GM18858 (cell line): ENCODE measurements around the gene PHRF1.

Source experiments
- ATAC-seq: cut with Tn5 transposase; IDR thresholded peaks from one replicate; pipeline ENCODE4 v1.9.1; 2021; ENCODE audit not compliant: unreplicated experiment

Gene PHRF1, protein sequence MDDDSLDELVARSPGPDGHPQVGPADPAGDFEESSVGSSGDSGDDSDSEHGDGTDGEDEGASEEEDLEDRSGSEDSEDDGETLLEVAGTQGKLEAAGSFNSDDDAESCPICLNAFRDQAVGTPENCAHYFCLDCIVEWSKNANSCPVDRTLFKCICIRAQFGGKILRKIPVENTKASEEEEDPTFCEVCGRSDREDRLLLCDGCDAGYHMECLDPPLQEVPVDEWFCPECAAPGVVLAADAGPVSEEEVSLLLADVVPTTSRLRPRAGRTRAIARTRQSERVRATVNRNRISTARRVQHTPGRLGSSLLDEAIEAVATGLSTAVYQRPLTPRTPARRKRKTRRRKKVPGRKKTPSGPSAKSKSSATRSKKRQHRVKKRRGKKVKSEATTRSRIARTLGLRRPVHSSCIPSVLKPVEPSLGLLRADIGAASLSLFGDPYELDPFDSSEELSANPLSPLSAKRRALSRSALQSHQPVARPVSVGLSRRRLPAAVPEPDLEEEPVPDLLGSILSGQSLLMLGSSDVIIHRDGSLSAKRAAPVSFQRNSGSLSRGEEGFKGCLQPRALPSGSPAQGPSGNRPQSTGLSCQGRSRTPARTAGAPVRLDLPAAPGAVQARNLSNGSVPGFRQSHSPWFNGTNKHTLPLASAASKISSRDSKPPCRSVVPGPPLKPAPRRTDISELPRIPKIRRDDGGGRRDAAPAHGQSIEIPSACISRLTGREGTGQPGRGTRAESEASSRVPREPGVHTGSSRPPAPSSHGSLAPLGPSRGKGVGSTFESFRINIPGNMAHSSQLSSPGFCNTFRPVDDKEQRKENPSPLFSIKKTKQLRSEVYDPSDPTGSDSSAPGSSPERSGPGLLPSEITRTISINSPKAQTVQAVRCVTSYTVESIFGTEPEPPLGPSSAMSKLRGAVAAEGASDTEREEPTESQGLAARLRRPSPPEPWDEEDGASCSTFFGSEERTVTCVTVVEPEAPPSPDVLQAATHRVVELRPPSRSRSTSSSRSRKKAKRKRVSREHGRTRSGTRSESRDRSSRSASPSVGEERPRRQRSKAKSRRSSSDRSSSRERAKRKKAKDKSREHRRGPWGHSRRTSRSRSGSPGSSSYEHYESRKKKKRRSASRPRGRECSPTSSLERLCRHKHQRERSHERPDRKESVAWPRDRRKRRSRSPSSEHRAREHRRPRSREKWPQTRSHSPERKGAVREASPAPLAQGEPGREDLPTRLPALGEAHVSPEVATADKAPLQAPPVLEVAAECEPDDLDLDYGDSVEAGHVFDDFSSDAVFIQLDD (N-terminal part only)

DNA sequence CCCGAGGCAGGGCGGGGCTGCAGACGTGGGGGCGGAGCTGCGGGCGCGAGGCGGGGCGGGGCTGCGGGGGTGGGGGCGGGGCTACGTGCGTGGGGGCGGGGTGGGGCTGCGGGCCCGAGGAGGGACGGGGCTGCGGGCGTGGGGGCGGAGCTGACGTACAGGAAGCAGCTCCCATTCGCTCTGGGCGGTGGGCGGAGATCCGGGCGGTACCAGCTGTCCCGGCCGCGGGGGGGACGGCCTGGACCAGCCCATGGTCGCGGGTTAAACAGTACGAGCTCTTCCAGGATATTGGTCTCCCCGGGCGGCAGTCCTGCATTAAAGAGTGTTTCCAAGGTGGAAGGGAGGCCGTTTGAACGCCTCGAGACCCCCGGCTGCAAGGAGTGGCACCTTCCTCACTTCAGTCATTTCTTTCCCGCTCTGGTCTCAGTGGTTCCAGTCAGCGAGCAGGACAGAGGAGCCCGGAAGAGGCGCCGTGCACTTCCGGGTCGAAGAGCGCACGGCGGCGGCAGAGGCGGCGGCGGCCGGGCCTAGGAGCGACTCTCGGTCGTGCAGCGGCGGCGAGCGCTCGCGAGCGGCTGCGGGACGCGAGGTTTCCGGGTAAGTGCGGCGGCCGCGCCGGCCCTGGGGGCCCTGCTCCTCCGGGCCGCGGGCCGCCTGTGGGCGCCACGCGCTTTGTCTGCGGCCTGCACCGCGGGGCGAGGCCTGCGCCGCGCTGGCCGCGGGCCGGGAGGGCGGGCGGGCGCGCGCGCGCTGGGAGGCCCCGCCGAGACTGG, at the start of gene PHRF1:
TSS of gene PHRF1 (plus strand) at position 475 of the 773 bp plus-strand sequence. CDS start 5,043 bp downstream, outside the sequence.
- ATAC-seq: peak; percentile 77

DNA sequence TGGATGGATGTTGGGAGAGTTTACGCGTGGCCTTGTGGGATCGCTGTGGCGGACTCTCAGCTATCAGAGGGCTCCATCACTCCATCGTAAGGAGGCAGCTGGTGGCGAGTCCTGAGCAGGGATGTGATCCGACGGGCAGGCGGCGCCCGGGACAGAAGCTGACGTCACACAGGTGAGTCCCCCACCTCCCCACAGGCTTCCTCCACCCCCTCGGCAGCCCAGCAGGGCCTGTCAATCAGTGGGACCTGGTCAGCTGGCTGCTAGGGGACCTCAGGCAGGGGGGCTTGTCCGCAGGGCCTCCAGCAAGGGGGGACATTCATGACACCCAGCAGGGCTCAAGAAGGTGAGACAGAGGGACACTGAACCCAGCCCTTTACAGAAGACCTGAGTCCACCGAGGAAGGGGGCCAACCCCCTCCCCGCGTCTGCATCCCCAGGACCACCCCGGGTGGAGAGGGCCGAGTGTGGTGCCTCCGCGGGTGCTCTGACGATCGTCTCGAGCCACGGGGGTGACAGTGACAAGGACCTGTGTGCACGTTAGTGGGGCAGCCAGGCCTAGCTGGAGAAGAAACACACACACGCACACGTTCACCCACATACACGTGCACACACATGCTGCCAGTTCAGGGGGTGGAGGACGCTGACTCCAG, 48.0 kb upstream of the PHRF1 start:
- ATAC-seq: no peak

DNA sequence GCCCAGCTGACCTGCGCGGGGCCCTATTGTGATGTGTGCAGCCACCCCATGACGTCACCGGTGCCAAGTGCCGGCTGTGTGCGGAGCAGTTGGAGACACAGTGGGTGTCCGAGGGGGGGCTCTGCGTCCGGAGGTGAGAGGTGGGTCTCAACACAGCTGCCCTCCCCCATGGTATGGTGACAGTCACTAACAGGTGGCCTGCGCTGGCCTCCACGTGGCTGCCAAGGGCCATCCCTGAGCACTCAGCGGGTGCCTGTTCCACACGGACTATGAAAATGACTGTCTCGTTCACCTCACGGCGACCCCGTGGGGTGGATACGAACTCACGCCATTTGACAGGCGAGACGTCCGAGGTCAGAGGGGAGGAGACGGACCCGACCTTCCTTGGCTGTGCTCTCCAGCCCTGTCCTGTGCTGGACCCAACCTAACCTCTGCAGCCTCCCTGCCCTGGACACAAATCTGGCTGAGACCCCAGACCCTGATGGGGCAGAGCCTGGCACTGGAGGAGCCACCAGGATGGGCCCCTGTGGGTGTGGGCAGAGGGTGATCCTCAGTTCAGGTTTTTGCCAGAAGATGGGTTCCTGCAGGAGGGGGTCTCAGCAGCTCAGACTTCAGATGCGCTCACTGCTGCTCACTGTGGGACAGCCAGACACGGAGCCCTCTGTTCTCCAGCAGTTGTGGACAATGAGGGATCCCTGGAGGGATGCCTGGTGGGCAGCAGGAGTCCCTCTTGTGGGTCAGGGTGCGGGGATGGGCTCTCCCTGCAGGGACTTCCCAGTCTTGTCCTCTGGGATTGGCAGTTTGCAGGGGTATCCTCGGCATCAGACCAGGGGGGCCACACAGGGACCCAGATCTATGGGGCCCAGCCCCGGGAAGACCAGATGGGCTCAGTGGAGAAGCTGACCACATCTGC, 47.2 kb upstream of the PHRF1 start:
- no peak for ATAC-seq

DNA sequence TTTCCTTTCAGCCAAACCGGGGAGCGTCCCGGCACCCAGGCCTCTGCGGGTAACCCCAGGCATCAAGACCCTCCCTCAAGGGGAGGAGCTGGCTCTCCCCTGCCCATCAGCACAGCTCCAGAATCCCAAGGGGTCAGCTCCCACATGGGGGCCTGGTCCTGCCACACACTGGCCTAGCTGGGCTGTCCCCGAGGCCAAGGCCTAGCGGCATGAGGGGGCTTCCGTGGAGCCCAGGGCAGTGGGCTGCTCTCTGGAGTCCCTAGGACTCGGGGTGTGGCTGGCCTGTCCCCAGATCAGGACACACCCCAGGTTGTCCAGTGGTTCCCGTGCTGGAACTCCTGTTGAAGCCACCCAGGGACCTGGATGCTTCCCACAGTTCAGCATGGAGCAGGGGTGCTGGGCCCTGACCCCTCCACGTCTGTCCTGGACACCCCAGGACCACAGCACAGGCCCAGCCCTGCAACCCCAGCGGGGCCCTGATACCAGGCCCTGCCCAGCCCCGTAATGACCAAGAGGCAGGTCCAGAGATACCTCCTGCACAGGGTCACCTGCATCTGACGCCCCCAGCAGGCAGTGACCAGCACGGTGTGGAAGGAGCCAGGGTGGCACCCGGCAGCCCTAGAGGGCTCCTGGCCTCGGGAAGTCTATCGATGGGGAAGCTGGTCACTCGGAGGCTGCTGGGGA, 46.4 kb upstream of the PHRF1 start:
- no peak for ATAC-seq

DNA sequence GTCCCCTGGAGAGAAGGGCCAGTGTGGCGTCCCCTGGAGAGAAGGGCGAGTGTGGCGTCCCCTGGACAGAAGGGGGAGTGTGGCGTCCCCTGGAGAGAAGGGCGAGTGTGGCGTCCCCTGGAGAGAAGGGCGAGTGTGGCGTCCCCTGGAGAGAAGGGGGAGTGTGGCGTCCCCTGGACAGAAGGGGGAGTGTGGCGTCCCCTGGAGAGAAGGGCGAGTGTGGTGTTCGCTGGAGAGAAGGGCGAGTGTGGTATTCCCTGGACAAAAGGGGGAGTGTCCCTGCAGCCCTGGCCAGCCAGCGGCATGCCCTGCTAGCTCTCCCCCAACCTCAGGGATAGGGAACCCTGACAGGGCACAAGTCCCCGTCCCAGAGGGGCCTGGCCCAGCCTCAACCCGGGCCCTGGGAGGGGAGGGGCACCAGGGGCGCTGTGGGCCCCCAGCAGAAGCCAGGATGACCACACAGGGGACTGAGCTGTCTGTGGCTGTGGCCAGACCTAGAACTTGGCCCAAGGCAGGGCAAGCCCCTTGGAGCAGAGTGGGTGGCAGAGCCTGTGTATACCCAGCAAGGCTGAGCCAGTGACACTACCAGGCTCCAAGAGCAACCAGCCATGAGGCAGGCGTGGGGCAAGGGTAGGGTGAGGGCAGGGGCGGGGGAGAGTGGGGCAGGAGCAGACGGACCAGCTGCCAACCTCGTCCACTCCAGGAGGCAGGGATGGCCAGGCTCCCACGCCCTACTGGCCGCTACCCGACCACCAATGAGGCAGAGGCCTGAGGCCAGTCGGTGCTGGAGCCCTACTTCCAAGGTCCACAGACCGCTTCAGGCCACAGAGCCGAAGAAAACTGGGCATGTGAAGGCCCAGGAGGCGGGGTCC, 45.1 kb upstream of the PHRF1 start:
- no peak for ATAC-seq

DNA sequence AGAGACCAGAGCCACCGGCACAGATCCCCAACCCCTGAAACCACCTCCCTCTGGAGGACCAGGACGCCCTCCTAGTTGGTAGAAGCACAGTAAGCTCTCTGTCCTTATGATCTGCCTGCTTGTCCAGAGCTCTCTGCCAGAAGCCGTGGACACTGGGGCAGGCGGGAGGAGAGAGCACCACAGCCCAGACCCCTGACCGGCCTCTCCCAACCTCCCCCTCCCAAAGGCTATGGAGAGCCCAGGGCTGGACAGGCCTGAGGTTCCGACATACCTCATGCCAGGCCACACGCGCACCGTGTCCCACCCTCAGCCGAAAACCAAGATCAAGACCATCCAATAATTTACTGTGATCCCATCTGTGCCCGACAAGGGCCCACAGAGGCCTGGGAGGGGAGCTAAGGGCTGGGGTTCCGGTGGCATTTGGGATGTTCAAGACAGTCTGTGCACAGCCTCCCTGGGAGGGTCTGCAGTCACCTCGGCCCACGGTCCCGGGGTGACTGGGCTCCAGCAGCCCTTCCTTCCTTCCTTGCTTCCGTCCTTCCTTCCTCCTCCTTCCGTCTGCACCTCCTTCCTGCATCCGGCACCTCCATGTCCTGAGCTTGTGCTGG, 44.2 kb upstream of the PHRF1 start:
- ATAC-seq: no peak

DNA sequence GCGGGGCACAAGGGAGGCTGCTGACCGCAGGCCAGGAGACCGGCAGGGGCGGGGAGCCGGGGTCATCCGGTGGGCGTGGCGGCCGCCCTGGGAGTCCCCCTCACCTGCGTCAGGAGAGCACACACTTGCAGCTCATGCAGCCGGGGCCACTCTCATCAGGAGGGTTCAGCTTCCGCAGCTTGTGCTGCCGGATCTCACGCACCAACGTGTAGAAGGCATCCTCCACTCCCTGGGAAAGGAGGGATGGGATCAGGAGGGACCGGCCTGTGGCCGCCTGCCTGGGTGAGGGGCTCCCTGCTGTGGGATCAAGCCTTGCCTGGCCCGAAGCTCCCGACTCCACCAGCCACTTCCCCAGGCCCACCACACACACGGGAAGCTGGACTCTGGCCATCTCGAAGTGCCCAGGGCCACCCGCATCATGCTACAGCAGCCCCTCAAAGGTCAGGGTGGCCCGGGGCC, 43.7 kb upstream of the PHRF1 start:
- no peak for ATAC-seq

DNA sequence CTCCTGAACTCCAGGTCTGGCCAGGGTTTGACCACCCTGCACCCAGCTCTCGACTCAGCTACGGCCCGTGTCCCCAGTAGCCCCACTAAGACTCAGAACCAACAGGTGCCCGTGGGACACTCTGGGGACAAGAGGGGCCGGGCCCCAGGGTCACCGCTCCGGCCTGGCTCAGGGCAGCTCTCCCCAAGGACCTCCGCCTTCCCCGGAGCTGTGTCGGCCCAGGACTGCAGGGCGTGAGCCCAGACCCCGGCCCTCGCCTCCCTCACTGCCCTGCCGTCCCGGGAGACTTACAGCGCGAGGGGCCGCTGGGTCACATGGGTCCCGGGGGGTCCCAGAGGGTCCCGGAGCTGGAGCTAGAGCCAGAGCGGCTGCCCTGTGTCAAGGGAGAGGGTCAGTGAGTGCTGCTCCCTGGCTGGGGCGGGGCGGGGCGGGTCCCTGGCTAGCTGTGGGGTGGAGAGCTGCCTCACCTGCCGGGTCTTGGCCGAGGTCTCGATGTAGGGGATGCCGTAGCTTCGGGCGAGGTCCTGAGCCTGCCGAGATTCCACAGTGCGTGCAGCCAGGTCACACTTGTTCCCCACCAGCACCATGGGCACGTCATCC, 43.2 kb upstream of the PHRF1 start:
- no peak for ATAC-seq

DNA sequence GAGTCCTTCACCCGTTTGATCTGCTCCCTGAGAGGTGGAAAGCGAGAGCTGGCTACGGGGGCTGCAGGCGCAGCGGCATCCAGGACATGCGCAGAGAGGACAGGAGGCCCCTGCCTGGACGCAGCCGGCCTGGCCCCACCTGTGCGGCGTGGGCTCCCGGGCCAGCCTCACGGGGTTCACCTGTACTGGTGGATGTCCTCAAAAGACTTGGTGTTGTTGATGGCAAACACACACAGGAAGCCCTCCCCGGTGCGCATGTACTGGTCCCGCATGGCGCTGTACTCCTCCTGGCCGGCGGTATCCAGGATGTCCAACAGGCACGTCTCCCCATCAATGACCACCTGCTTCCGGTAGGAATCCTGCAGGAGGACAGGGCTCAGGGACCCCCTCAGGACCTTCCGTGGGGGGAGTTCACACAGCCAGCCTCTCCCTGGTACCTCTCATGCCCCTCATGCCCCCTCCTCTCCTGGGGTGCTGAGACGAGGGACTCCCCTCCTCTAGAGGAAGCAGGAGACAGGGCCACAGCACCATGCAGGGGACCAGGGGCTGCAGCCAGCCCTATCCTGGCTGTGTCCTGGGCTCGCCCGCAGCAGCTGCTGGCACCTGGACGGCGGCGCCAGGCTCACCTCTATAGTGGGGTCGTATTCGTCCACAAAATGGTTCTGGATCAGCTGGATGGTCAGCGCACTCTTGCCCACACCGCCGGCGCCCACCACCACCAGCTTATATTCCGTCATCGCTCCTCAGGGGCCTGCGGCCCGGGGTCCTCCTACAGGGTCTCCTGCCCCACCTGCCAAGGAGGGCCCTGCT, 42.5 kb upstream of the PHRF1 start:
- ATAC-seq: no peak

DNA sequence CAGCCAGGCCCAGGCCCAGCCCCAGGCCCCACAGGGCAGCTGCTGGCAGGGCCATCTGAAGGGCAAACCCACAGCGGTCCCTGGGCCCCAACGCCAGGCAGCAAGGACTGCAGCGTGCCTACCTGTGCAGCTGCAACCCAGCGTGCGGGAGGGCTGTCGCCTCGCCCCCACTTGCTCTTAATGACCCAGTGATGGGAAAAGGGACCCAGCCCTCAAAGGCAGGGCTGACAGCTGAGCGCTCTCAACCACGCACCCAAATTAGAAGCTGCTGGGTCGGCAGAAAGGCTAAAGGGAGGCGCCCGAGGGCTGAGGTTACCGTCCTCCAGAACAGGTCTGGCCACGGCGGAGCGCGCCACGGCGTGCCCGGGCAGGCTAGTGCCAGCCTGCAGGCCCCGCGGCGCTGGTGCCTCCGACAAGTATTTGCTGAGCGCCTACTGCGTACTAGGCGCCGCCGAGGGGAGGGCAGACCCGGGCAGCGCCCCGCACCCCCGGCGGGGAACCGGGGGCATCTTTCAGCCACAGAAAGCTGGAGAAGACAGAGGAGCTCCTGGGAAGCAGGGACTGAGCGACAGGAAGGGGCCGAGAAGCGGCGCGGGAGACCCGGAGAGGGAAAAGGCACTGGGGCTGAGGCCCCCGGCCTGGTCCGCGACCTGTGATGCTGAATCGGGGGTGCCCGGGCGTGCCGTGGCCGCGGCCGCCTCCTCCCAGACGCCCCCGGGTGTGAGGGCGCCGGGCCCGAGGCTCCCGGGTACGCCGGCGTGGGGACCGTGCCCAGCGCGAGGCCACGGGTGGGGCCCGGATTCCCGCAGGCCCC, 41.7 kb upstream of the PHRF1 start:
- ATAC-seq: no peak

DNA sequence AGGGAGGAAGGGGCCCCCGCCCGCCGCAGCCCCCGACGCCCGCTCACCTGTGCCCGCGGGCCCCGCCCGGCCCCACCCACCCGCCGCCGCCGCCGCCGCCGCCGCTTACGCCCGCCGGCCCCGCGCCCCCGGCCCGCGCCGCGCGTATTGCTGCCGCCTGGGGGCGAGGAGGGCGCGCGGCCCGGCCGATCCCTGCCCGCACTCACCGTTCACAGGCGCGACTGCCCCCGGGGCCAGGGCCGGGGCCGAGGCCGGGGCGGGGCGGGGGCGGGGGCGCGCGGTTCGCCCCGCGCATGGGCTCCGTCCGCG, 41.1 kb upstream of the PHRF1 start:
- ATAC-seq: no peak

DNA sequence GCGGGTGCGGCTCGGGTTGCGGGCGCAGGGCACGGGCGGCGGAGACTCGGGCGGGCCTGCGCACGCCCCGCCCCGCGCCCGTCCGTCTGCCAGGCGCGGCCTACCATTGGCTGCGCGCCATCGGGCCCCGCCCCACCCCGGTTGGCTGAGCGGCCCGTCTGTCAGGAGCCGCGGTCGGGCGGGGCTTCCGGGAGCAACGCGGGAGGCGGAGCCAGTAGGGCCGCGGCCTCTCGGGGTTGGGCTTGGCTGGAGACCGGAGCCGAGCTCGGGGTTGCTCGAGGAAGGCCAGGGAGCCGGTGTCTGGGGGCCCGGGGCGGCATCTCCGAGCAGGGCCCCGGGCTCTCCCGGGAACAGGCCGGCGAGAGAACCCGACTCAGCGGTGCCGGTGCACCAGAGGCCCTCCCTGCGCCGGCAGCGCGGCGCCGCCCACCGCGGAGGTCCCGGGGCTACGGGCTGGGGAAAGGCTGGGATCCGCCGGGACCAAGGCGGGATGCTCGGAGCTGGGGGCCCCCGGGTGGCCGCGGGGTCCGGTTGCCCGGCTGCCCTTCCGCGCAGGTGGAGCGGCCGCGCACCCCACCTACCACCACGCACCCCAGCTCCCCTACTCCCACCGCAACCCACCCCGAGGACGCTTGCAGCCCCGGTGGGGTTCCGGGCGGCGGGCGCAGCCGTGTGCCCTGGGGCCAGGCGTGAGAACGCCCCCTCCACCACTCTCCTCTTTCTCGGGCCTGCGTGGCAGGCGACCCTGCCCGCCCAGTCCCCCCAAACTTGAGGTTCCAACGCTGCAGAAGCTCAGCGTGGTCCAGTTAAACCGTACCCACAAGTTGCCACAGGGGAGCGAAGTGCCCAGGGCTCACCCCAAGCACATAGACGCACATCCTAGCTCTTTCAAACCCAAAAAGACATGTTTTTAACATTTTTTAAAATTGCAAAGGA, 40.5 kb upstream of the PHRF1 start, which contains the start of gene HRAS:
TSS of gene HRAS (minus strand) at position 58 of the 936 bp plus-strand sequence.
- ATAC-seq: peak; percentile 55

DNA sequence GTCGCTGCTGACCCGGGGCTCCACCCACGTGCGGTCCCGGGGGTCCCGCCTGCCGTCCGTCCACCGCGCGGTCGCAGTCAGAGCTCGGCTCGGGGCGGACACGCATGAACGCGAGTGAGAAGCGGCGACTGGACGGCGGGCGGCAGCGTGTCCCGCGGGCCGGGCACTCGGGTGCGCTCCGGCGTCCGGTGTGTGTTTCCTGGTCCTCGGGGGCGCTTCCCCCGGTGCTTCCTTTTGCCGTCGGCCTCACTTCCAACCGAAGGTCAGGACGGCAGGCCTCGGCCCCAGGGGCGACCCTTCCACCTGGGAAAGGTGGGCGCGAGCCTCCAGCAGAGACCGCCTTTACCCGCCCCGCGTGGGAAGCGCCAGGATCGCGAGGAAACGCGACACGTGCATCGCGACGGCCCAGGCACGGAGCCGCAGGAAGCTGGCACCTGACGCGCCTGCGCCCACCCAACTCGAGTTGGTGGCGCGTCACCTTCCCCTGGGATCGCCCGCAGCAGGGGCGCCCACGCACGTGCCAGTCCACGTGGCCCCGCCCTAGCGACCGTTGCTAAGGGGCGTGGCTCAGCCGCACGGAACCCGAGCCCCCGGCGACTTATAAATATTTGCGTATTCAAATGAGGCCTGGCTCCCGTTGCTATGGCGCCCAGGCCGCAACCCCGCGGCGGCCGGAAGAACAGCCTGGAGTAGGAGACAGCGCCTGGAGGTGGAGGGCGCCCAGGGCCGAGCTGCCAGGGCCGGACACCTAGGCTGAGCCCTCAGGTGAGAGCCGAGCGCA, 39.2 kb upstream of the PHRF1 start, which contains the start of gene LRRC56:
TSS of gene LRRC56 (plus strand) at position 687 of the 781 bp plus-strand sequence. CDS start 3,158 bp downstream, outside the sequence.
- ATAC-seq: peak; percentile 41
